ENCODE data around the gene ATXN3.

Gene ATXN3

DNA sequence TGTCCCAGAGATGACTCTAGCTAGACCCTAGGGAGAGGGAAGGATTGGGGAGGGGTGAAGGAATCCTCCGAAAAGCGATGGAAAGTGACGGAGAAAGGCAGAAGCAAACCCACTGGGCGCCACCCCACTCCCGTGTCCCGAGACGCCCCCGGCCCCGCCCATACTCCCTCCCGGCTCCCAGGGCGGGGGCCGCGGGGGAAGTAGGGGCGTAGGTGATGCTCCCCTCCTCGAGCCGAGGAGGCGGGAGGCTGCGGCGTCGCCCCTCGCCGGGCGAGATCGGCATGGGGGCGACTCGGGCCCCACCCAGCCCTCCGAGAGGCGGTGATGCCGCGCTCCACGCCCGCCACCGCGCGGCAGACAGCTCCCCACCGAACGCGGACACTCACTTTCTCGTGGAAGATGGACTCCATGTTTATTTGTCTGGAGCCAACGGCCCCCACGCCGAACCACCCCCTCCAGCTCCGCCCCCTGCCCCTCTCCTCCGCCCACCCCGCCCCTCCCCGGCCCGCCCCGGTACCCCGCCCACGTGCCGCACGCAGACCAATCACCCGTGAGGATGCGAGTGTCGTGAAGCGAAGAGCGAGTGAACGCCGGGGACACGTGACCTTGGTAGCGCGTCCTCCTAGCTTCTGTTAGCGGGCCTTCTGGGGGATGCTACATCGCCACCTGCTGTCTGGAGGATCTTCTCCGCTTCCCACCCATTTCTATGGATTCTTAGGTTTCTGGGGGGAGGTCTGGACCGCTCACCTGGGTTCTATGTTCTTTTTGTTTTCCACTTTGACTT, at the start of gene ATXN3:
Gene ATXN3, minus strand, starts transcription at position 440 of the 784 bp plus-strand sequence. Its CDS starts 30 bp downstream, at position 410.
- peak; percentile 99 for DNase-seq

- DNase-seq = peak; percentile 34
These were observed 48.0 kb upstream of the ATXN3 start for GRCh38 chr14:92154283-92154942.

- no peak for DNase-seq
These were observed 47.2 kb upstream of the ATXN3 start for GRCh38 chr14:92153581-92153980.

DNA sequence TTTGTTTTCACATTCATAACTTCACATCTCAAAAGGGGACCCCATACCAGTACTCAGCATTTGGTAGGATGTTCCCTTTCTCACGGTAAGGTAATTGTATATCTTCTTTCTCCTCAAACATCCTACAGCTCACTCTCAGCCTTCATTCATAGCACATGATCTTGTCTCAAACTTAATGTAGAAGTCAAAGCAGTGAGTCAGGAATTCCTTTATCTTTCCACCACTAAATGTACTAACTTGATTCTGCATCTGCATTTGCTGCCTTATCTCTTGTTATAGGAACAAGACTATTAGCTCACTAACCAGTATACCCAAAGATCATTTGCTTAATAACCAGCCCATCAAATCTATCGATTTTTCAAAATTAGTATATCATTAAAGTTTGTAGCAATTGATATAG, 38.3 kb upstream of the ATXN3 start:
- DNase-seq = peak; percentile 41

DNA sequence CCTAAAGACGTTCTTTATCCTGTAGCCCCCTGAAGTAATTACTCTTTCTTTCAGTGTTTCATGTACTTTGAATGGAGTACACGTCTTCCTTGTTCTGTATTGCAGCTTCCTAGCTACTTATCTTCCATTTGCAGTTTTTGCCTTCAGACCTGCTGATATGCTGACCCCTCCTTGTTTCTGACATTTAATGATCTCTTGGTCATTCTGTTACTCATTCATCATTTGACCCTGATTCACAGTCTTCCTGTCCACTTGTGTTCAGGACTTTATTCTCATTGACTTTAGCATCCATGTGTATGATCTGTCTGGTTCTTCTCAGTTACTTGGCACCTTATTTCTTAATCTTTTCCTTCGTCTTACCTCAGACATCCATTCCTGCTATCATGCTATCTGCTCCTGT, 37.6 kb upstream of the ATXN3 start:
- DNase-seq = peak; percentile 27

GRCh38 chr14:92143309-92143708, 36.9 kb upstream of the ATXN3 start:
- DNase-seq = no peak

- peak; percentile 54 for DNase-seq
These were observed 28.9 kb upstream of the ATXN3 start for GRCh38 chr14:92135269-92135668.

DNA sequence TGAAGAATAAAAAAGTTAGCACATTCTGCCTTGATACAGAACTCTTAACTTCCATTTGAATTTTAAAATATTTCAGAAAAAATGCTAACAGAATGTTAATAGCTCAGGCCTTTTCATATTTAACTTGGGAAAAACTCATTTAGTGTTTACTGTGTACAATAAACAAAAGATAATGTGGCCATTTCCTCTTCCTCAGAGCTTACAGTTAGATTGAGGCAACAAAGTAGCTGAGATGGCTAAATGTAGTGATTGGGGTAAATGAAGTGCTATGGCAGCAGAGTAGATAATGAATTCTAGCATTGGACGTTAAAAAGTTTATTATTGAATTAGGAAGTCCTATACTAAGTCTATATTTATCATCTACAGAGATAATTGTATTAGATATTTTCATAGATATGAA, 28.1 kb upstream of the ATXN3 start:
- DNase-seq = no peak

DNA sequence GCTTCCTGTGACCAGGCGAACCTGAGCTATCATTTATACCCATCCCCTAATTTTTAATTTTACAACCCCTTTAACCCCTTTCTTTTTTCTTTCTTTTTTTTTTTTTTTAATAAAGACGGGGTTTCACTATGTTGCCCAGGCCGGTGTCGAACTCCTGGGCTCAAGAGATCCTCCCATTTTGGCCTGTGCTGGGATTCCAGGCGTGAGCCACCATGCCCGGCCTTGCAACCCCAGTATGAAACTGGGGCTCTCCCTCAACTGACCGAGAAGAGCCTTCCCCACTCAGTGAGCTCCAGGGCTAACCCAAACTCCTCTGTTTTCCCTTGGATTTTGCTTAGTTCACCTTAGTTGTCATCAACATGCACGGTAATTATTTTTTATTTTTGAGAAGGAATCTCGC, 16.4 kb upstream of the ATXN3 start:
- no peak for DNase-seq

DNA sequence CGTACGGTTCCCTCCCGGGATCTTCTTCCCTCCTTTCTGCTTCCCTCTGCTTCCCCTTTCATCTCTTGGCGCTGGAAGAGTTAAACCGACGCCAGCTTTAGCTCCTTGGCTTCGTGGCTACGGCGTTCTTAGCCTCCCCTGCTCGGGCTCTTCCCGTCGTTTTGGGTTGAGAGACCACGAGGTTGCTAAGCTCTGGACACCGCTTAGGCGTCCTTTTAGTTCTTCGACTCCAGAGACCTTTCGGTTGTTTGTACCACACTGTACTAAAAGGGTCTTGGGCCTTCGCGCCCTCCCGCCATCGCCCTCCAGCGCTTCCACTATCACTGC, 15.9 kb upstream of the ATXN3 start:
- DNase-seq = peak; percentile 9

GRCh38 chr14:92121670-92122350, 15.4 kb upstream of the ATXN3 start, which contains the start of the genes CPSF2 and NDUFB1:
TSS of gene CPSF2 (plus strand) at chr14:92121969. CDS start at chr14:92130985, 9,016 bp downstream.
TSS of gene NDUFB1 (minus strand) at chr14:92121706. CDS start at chr14:92117637, 4,069 bp downstream.
- DNase-seq = peak; percentile 81

DNA sequence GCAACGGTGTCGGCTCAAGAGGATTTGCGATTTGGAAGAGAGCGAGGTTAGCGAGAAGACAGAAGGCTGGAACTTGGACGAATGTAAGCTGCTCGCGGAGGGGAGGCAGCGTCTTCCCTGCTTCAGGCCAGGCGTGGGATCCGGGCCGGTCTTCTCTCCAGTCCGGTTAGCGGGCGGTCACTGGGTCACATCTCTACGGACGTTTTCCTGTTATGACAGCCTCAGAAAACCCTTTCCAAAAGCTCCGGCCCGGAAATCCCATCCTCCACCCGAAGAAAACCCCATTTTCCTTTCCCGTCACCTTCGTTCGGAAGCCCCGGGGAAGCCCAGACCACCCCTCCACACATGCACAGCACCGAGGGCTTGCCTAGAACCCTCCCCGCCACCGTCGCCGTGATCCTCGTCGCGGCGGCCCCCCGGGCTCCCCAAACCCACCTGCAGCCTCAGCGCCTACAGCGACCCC, 14.9 kb upstream of the ATXN3 start:
- peak; percentile 20 for DNase-seq

GRCh38 chr14:92109490-92109889, 3.1 kb upstream of the ATXN3 start:
- no peak for DNase-seq

- DNase-seq = no peak
These were observed 2.2 kb upstream of the ATXN3 start for GRCh38 chr14:92108345-92109254.

GRCh38 chr14:92105893-92106142, 564 bp downstream of the ATXN3 start:
- peak; percentile 67 for DNase-seq

GRCh38 chr14:92105073-92105892, 1.1 kb downstream of the ATXN3 start:
- DNase-seq = no peak

- no peak for DNase-seq
These were observed 2.9 kb downstream of the ATXN3 start for GRCh38 chr14:92103363-92103989.

DNA sequence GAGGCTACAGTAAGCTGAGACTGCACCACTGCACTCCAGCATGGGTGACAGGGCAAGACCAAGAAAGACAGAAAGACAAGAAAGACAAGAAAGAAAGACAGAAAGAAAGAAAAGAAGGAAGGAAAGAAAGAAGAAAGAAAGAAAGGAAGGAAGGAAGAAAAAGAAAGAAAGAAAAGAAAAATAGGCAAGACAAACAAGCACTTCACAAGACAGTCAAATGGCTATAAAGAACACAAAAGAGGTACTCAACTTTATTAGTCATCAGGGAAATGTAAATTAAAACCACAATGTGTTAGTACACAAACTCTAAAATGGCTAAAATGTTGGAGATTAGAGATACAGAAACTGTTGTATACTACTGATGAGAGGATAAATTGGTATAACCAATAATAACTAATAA, 6.6 kb downstream of the ATXN3 start:
- DNase-seq = peak; percentile 25

DNA sequence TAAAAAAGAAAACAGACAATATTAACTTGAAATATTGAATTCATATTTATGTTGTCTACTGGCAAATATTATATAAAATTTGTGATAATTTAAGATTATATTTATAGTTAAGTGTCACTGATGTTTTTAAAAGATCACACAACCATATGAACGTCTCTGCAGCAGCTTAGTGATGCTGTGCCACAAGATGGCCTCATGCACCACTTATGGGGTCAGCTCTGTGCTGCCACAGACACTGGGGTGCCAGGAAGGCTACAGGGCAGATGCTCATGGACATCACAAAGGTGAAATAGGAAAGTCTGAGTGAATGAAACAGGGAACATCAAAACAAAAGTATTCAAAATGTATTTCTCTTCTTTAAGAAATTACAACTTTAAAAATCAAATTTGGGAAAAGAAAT, 13.1 kb downstream of the ATXN3 start:
- DNase-seq = peak; percentile 14

GRCh38 chr14:92088494-92088893, 17.9 kb downstream of the ATXN3 start:
- no peak for DNase-seq

- no peak for DNase-seq
These were observed 31.8 kb downstream of the ATXN3 start for GRCh38 chr14:92074555-92074954.
